ENCODE measurements around the gene NT5DC2.
A peak's percentile ranks its signal among the peaks of the same experiment; 100 is the strongest.

Gene NT5DC2

DNA sequence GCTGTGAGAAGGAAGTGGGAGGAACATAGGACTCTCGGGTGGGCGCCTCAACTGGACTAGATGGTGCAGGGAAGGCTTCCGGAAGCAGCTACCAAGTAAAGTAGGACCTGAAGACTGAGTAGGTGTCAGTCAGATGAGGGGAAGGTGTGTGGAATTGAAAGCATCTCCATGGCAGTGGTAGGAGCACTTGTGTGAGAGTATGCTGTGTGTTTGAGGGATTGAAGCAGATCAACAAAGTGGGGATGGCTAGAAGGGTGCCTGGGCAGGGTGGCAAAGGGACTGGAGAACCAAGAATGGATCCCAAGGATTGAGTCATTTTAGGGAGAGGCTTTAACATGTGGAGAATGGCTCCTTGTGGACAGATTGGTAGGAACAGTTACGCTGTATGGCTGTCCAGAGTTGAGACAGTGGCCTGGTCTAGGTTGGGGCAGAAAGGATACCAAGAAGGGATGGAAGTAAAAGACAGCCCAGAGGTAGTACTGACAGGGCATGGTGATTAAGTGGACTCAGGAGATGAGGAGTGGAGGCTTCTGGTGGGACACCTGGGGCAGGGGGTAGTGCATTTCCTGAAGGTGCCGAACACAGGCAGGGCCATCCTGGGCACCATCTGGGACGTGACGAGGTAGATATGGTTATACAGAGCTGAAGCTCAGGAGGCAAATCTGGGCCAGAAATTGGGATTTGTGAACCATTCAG is 4.2 kb upstream of the NT5DC2 start:
- Histone ChIP-seq H3K27ac (ENCODE audit: low read depth, low read length) (no peak overlapping the region), H3K4me3 (ENCODE audit: low read depth in 1 of 2, low read length in 2 of 2) (peak overlapping the region; percentile 97 to 100)

DNA sequence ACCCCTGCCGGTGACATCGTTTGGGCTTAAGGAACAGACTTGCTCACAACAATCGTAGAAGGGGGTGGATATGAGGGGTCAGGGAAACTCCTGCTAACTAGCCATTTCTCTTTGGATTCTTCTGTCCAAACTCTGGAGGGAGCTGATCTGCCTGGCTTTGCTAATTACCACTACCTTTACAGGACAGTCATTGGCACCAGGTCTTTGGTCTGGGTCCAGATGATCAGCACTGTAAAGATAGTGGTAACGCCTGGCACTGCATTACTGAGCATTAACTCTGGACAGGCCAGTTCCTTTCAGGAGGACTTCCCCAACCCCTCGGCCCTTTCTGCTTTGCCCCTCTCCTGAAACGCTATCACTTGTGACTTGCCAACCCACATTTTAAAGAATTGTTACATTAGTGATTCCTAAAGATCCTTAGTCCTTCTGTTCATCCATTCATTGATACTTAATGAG is 3.5 kb upstream of the NT5DC2 start:
- Histone ChIP-seq H3K4me3 (ENCODE audit: low read depth in 1 of 2, low read length in 2 of 2) (peak overlapping the region; percentile 97 to 100), H3K4me1 (ENCODE audit: control insufficient read depth in 1 of 2, insufficient read depth in 2 of 2, low read length in 2 of 2) (peaks cover 32 to 36% of the 10 kb centered on the region in 2 donors), H3K36me3 (ENCODE audit: control insufficient read depth in 1 of 2, insufficient read depth in 2 of 2, low read length in 2 of 2) (peaks cover 10 to 13% of the 10 kb centered on the region in 2 donors), H3K27ac (ENCODE audit: low read depth, low read length) (peak overlapping the region; percentile 72), H3K27me3 (ENCODE audit: control insufficient read depth in 1 of 2, insufficient read depth in 2 of 2, low read length in 2 of 2) (no peaks in the 10 kb centered on the region), H3K9me3 (ENCODE audit: control insufficient read depth in 1 of 2, low read length in 2 of 2) (no peaks in the 10 kb centered on the region), H3K9ac (ENCODE audit: low read depth in 1 of 2, low read length in 2 of 2) (peak overlapping the region; percentile 88 to 92)

More for the DNA sequence above, 4.2 kb upstream of the NT5DC2 start:
- H3K27me3 ChIP-seq (ENCODE audit: control insufficient read depth in 1 of 2, insufficient read depth in 2 of 2, low read length in 2 of 2) = no peaks in the 10 kb centered on the region
- H3K4me1 ChIP-seq (ENCODE audit: control insufficient read depth in 1 of 2, insufficient read depth in 2 of 2, low read length in 2 of 2) = peaks cover 25 to 32% of the 10 kb centered on the region in 2 donors
- peak overlapping the region; percentile 88 to 92 for H3K9ac ChIP-seq (ENCODE audit: low read depth in 1 of 2, low read length in 2 of 2)
- H3K9me3 ChIP-seq (ENCODE audit: control insufficient read depth in 1 of 2, low read length in 2 of 2) = no peaks in the 10 kb centered on the region
- H3K36me3 ChIP-seq (ENCODE audit: control insufficient read depth in 1 of 2, insufficient read depth in 2 of 2, low read length in 2 of 2) = peaks cover 10 to 13% of the 10 kb centered on the region in 2 donors

DNA sequence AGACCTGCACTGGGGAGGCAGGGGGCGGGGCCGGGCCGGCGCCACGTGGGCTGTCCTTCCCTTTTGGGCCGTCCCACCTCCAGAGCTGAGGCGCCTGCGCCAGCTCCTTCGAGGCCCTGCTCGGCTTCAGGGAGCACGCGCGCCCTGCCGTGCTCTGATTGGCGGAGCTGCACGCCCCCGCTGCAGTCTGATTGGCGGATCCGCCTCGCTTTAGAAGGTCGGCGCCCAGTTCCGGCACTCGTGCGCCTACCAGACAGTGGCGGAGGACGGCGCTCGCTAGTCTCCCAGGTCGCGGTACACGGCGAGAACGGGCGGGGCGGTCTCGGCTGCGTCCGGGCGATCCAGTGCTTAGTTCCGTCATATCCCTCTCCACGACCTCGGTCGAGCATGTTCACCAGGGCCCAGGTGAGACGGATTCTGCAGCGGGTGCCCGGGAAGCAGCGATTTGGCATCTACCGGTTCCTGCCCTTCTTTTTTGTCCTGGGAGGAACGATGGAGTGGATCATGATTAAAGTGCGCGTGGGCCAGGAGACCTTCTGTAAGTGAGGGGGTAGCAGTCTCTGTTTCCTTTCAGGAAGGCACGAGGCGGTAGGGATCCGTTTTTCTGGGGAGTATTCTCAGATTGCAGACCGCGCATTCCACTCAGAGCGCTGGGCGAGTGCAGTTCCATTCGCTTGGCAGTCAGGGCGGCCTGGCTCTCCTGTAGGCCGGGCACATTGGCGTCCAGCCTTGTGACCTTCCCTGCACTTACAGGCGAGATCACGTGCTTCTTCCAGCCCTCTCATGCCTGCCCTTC is 2.9 kb upstream of the NT5DC2 start, which contains the start of gene UQCC5:
Gene UQCC5, plus strand, starts transcription at position 237 of the 796 bp plus-strand sequence. Its CDS starts 151 bp downstream, at position 388.
- no peaks in the 10 kb centered on the region for H3K27me3 ChIP-seq (ENCODE audit: control insufficient read depth in 1 of 2, insufficient read depth in 2 of 2, low read length in 2 of 2)
- no peaks in the 10 kb centered on the region for H3K9me3 ChIP-seq (ENCODE audit: control insufficient read depth in 1 of 2, low read length in 2 of 2)
- peaks cover 10 to 12% of the 10 kb centered on the region in 2 donors for H3K36me3 ChIP-seq (ENCODE audit: control insufficient read depth in 1 of 2, insufficient read depth in 2 of 2, low read length in 2 of 2)
- H3K4me1 ChIP-seq (ENCODE audit: control insufficient read depth in 1 of 2, insufficient read depth in 2 of 2, low read length in 2 of 2) = peaks cover 36 to 37% of the 10 kb centered on the region in 2 donors
- H3K27ac ChIP-seq (ENCODE audit: low read depth, low read length) = peak within 1 kb of the TSS; percentile 72
- peak within 1 kb of the TSS; percentile 97 to 100 for H3K4me3 ChIP-seq (ENCODE audit: low read depth in 1 of 2, low read length in 2 of 2)
- H3K9ac ChIP-seq (ENCODE audit: low read depth in 1 of 2, low read length in 2 of 2) = peak within 1 kb of the TSS; percentile 88 to 92

DNA sequence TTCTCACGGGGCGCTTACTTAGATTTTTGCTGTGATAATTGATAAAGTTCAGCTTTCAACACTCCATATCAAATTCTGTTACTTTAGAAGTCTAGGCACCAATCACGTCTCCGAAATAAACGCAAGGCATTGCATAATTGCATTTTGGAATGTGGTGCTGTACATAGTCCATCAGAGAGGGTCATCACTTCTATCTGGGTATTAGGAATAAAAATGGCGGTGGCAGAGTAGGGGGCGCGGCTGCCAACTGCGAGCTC is 2.4 kb upstream of the NT5DC2 start:
- Histone ChIP-seq H3K4me3 (ENCODE audit: low read depth in 1 of 2, low read length in 2 of 2) (peak overlapping the region; percentile 59 to 62), H3K27ac (ENCODE audit: low read depth, low read length) (no peak overlapping the region), H3K27me3 (ENCODE audit: control insufficient read depth in 1 of 2, insufficient read depth in 2 of 2, low read length in 2 of 2) (no peaks in the 10 kb centered on the region), H3K4me1 (ENCODE audit: control insufficient read depth in 1 of 2, insufficient read depth in 2 of 2, low read length in 2 of 2) (peaks cover 36 to 37% of the 10 kb centered on the region in 2 donors), H3K36me3 (ENCODE audit: control insufficient read depth in 1 of 2, insufficient read depth in 2 of 2, low read length in 2 of 2) (peaks cover 7 to 10% of the 10 kb centered on the region in 2 donors), H3K9me3 (ENCODE audit: control insufficient read depth in 1 of 2, low read length in 2 of 2) (no peaks in the 10 kb centered on the region), H3K9ac (ENCODE audit: low read depth in 1 of 2, low read length in 2 of 2) (no peak overlapping the region)

DNA sequence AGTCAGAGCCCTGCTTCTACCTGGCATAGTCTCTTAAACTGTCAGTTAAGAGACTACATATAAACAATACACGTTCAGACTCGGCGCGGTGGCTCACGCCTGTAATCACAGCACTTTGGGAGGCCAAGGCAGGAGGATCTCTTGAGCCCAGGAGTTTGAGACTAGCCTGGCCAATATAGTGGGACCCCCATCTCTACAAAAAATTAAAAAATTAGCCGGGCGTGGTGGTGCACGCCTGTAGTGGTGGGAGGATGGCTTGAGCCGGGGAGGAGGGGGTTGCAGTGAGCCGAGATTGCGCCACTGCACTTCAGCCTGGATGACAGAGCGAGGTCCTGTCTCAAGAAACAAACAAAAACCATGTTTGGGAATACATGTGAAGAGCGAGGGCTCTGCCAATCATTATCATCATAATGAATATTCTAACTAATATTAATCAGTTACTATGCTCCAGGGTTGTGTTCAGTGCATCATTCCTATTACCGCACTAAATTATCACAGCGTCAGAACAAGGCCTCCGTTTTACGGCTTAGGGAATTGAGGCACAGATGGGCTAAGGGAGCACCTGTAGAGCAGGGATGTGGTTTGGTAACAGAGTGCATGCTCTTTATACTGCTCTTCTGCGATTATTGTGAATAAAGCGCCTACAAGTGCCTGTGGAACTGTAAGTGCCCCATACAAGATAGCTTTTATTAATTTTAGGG is 1.9 kb upstream of the NT5DC2 start:
- Histone ChIP-seq H3K27ac (ENCODE audit: low read depth, low read length) (no peak overlapping the region), H3K36me3 (ENCODE audit: control insufficient read depth in 1 of 2, insufficient read depth in 2 of 2, low read length in 2 of 2) (peaks cover 3 to 5% of the 10 kb centered on the region in 2 donors), H3K9ac (ENCODE audit: low read depth in 1 of 2, low read length in 2 of 2) (no peak overlapping the region), H3K9me3 (ENCODE audit: control insufficient read depth in 1 of 2, low read length in 2 of 2) (no peaks in the 10 kb centered on the region), H3K4me3 (ENCODE audit: low read depth in 1 of 2, low read length in 2 of 2) (peak overlapping the region; percentile 59 to 62), H3K27me3 (ENCODE audit: control insufficient read depth in 1 of 2, insufficient read depth in 2 of 2, low read length in 2 of 2) (no peaks in the 10 kb centered on the region), H3K4me1 (ENCODE audit: control insufficient read depth in 1 of 2, insufficient read depth in 2 of 2, low read length in 2 of 2) (peaks cover 36 to 37% of the 10 kb centered on the region in 2 donors)

DNA sequence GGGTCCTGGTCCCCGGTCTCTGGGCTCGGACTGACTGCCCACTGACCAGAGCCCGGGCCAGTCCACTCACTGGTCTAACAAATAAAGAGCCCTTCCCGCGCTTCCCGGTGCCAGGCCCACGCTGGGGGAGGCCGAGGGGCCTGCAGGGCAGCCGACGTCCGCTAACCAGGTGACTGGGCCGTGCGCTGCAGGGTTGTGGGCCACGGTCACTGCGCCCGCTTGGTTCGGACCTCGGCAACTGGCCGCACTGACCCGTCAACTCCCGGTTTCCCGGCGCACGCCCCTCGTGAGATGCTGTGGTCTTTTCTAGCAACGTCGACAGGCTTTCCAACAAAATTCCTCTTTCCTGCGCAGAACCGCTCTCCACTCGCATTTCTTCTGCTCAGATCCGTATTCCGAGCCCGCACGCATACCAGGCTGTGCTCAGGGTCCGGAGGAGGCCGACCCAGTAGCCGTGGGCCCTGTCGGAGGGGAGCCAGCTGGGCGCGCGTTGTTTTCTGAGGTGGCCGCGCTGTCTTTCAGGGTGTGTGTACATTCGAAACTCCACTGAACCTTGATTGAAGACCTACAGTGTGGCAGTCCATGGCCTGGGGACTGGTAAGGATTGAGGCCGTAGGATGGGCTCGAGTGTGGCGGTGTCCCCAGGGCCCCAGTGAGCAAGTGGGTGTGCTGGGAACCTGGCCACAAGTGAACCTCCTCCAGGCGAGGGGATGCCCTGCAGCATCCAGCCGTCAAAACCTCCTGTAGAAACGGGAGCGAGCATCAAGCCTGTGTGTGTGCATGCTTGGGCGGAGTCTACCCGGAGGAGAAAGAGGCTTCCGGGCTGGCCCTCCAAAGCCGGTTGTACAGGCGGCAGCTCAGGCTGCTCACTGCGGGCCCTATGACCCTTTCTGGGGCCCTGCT is 875 bp upstream of the NT5DC2 start:
- Histone ChIP-seq H3K4me1 (ENCODE audit: control insufficient read depth in 1 of 2, insufficient read depth in 2 of 2, low read length in 2 of 2) (peaks cover 36 to 37% of the 10 kb centered on the region in 2 donors), H3K9ac (ENCODE audit: low read depth in 1 of 2, low read length in 2 of 2) (peak overlapping the region in 1 of 2 donors; percentile 32), H3K27me3 (ENCODE audit: control insufficient read depth in 1 of 2, insufficient read depth in 2 of 2, low read length in 2 of 2) (no peaks in the 10 kb centered on the region), H3K4me3 (ENCODE audit: low read depth in 1 of 2, low read length in 2 of 2) (peak overlapping the region; percentile 40 to 50), H3K36me3 (ENCODE audit: control insufficient read depth in 1 of 2, insufficient read depth in 2 of 2, low read length in 2 of 2) (no peaks in the 10 kb centered on the region), H3K27ac (ENCODE audit: low read depth, low read length) (no peak overlapping the region), H3K9me3 (ENCODE audit: control insufficient read depth in 1 of 2, low read length in 2 of 2) (no peaks in the 10 kb centered on the region)

DNA sequence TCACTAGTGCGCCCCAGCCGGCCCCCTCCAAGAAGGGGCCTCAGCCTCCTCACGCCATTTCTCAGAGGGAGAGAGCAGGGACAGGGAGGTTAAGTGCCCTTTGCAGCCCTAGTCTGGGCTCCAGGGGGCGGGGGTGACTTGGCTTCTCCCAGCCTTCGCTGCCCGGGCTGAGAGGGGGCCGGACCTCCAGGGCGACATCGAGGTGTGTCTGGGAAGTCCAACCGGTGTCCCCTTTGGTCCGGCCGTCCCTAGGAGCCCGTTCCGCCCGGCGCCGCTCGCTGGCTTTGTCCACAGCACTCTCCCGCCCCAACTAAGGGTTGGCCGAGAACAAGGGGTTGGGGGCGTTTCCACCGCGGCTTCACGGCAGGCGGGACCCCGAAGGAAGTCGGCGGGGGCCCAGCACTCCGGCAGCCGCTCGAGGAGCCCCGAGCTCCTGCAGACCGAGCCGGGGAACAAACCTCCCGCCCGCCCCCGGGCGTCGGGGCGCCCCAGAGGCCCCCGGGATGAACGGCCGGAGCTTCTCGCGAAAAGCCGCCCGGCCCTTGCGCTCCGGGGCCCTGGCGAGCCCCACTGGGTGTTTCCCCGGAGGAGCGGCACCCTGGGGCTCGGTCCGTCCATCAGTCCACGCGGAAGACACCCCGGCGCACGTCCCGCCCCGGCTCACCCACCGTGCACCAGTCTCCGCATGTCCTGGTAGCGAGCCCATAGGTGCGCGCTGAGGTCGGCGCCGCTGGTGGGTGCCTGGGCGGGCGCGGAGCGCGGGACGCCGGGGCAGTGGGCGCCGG is 627 bp downstream of the NT5DC2 start:
- Histone ChIP-seq H3K27me3 (ENCODE audit: control insufficient read depth in 1 of 2, insufficient read depth in 2 of 2, low read length in 2 of 2) (no peaks in the 10 kb centered on the region), H3K27ac (ENCODE audit: low read depth, low read length) (no peak overlapping the region), H3K36me3 (ENCODE audit: control insufficient read depth in 1 of 2, insufficient read depth in 2 of 2, low read length in 2 of 2) (peaks cover 0 to 2% of the 10 kb centered on the region in 2 donors), H3K9me3 (ENCODE audit: control insufficient read depth in 1 of 2, low read length in 2 of 2) (no peaks in the 10 kb centered on the region), H3K4me1 (ENCODE audit: control insufficient read depth in 1 of 2, insufficient read depth in 2 of 2, low read length in 2 of 2) (peaks cover 24 to 25% of the 10 kb centered on the region in 2 donors), H3K9ac (ENCODE audit: low read depth in 1 of 2, low read length in 2 of 2) (peak overlapping the region in 1 of 2 donors; percentile 47), H3K4me3 (ENCODE audit: low read depth in 1 of 2, low read length in 2 of 2) (peak overlapping the region; percentile 61 to 68)

DNA sequence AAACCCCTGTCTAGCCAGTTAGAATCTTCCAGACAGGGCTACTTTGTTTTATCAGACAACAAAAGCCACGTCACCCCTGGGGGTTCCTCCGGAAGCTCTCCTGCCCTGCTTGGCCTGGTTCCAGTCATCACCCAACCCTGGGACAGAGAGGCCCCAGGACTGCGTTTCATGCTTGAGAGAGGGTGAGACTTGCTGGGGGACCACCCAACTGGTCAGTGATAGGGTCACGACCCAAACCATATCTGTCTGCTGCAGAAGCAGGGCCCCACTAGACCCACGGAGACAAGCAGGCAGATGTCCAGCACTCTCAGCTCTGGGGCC is 1.2 kb downstream of the NT5DC2 start:
- no peak overlapping the region for H3K27ac ChIP-seq (ENCODE audit: low read depth, low read length)
- peak overlapping the region in 1 of 2 donors; percentile 47 for H3K9ac ChIP-seq (ENCODE audit: low read depth in 1 of 2, low read length in 2 of 2)
- H3K4me1 ChIP-seq (ENCODE audit: control insufficient read depth in 1 of 2, insufficient read depth in 2 of 2, low read length in 2 of 2) = peaks cover 19 to 20% of the 10 kb centered on the region in 2 donors
- H3K36me3 ChIP-seq (ENCODE audit: control insufficient read depth in 1 of 2, insufficient read depth in 2 of 2, low read length in 2 of 2) = peaks cover 0 to 8% of the 10 kb centered on the region in 2 donors
- no peaks in the 10 kb centered on the region for H3K27me3 ChIP-seq (ENCODE audit: control insufficient read depth in 1 of 2, insufficient read depth in 2 of 2, low read length in 2 of 2)
- H3K9me3 ChIP-seq (ENCODE audit: control insufficient read depth in 1 of 2, low read length in 2 of 2) = no peaks in the 10 kb centered on the region
- peak overlapping the region; percentile 61 to 68 for H3K4me3 ChIP-seq (ENCODE audit: low read depth in 1 of 2, low read length in 2 of 2)

Data from duodenal mucosa (tissue), 2 donors.